ENCODE measurements around the gene LAPTM5. TPM values are rescaled to one million over a fixed set of nuclear protein-coding genes. Genes with fewer than 3 reads are reported as not detected.

The LAPTM5 gene
- total and polyA plus RNA-seq, 2 of the 13 experiments (the other 11 are each of a cell fraction or from before 2014, with no cell fraction given): 0.41 to 0.86 TPM

DNA sequence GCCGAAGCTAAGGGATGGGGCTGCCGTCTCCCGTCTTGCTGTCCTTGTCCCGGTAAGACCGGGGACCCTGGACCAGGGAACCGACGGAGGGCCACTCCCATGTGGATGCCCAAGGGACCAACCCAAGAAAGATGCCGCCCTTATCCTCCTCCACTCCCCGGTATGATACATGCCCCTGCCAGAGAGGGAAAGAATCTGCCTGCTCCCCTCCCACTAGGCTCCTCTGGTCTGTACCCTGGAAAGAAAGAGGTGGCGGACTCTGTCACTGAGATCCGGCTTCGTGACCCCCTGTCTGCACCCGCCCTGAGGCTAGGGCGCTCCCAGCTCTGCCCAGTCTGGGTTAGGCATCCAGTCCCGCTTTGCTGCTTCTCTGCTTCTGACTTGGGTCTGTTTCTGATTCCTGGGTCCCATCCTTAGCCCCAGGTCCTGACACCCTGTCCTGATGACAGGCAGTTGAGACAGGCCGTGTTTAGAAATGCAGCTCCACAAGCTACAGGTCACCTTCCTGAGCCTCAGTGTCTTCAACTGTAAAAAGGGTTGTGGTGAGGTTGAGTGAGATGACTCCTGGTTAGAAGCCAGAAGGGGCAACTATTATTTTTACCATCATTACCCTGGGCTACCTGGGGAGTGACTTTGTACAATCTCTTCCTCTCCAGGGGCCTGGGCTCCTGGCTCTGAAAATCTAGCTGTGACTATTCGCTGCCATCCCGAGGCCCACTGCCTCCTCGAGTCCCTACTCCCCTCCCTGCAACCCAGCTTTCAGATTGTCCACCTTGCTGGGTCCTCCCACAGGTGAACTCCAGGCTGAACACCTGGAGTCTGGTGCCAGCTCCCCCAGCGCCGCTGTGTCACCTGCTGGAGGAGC lies 37.9 kb downstream of the LAPTM5 start:
- no peak overlapping the region for H2AFZ ChIP-seq (ENCODE audit: low read length)
- peaks cover 11% of the 10 kb centered on the region for H3K4me1 ChIP-seq (ENCODE audit: insufficient read depth, low read length)
- no peaks in the 10 kb centered on the region for H3K36me3 ChIP-seq (replicated peaks in 1 of 2; ENCODE audit: control insufficient read depth in 1 of 2, insufficient read depth in 2 of 2, low read length in 2 of 2)
- no peak for DNase-seq (ENCODE audit: low spot score)
- intact Hi-C loops (cut with micrococcal nuclease; ENCODE audit: unreplicated experiment): loop anchor here (1.0 to 2.0 kb wide), 2 partner anchors 60 to 191 kb away; no protein-coding TSS in a partner anchor
- peak overlapping the region; percentile 82 for H3K4me2 ChIP-seq (ENCODE audit: low read depth, low read length)
- in situ Hi-C loops (cut with HindIII; ENCODE audit: extremely low pct_ligation_motif_present, low pct_unique_long_range_greater_than_20kb): loop anchor here (5.0 to 10.0 kb wide), 3 partner anchors 58 to 1475 kb away; no protein-coding TSS in a partner anchor
- no peaks in the 10 kb centered on the region; the same call in 1 of the 2 replicates for H4K20me1 ChIP-seq (ENCODE audit: insufficient read depth, low read length)
- no peak overlapping the region for H3K9ac ChIP-seq (ENCODE audit: insufficient read depth, low read depth, low read length)
- ATAC-seq: peak; percentile 2; the same call in 2 of the 3 replicates
- 29% methylated on average over 11 of the region's 21 CpGs for WGBS (ENCODE audit: low lambda C conversion rate)
- H3K79me2 ChIP-seq (ENCODE audit: insufficient read depth, low read length): no peaks in the 10 kb centered on the region
- FAIRE-seq: no peak
- H3K9me3 ChIP-seq (ENCODE audit: low read length): peaks cover 11% of the 10 kb centered on the region
- ChIA-PET POLR2A (interaction anchor here (1.2 to 2.1 kb wide), 6 partner anchors 21 to 67 kb away, joined by 3 to 21 read pairs (median 4); no protein-coding TSS in a partner anchor), CTCF (ENCODE audit: low intra/inter-chr PET ratio, low total read pairs) (interaction anchor here (1.5 to 5.3 kb wide), 4 partner anchors 9 to 192 kb away, joined by 3 to 73 read pairs (median 17); no protein-coding TSS in a partner anchor)
- TSS peak; percentile 74 for BruUV-seq (replicated peaks)
- no peak overlapping the region for H3K27ac ChIP-seq (ENCODE audit: extremely low read length, insufficient read depth, low read length)
- no peaks in the 10 kb centered on the region for H3K27me3 ChIP-seq (ENCODE audit: control insufficient read depth in 1 of 2, insufficient read depth in 2 of 2, low read length in 2 of 2)
- peak overlapping the region in 1 of 3 experiments; percentile 74; a peak in 1 of 6 replicates for H3K4me3 ChIP-seq (replicated peaks in 1 of 3; ENCODE audit: insufficient read depth in 1 of 3, low read depth in 2 of 3, low read length in 3 of 3)
- TF ChIP-seq MAF1 (CRISPR knock-in tag; IDR thresholded peaks at IDR 0.05; ENCODE audit: borderline replicate concordance): 0 out of 2 replicates have a peak, but pooled peaks have one; percentile 19
- TF ChIP-seq YEATS4 (CRISPR knock-in tag; IDR thresholded peaks at IDR 0.05; ENCODE audit: borderline replicate concordance): no peak
- no peak for TF ChIP-seq ZNF136 (CRISPR knock-in tag; IDR thresholded peaks at IDR 0.05; ENCODE audit: low read depth)
- TF ChIP-seq ZNF556 (CRISPR knock-in tag; IDR thresholded peaks at IDR 0.05; ENCODE audit: borderline replicate concordance): 0 out of 2 replicates have a peak, but pooled peaks have one; percentile 9
- 0 out of 2 replicates have a peak, but pooled peaks have one; percentile 1 for TF ChIP-seq ZNF605 (CRISPR knock-in tag; IDR thresholded peaks at IDR 0.05)
- TF ChIP-seq GATAD1 (CRISPR knock-in tag; IDR thresholded peaks at IDR 0.05): no peak
- no peak for TF ChIP-seq LCORL (IDR thresholded peaks at IDR 0.05)
- TF ChIP-seq LCORL (CRISPR knock-in tag; IDR thresholded peaks at IDR 0.05): no peak
- 0 out of 2 replicates have a peak, but pooled peaks have one; percentile 19 for TF ChIP-seq ZNF546 (CRISPR knock-in tag; conservative IDR thresholded peaks at IDR 0.05)
- no peak for TF ChIP-seq SNAPC2 (CRISPR knock-in tag; IDR thresholded peaks at IDR 0.05)
- no peak for TF ChIP-seq NFE2L2 (IDR thresholded peaks at IDR 0.05; ENCODE audit: low read length)
- TF ChIP-seq KDM4B (CRISPR knock-in tag; IDR thresholded peaks at IDR 0.05): no peak
- TF ChIP-seq STAG1 (CRISPR knock-in tag; IDR thresholded peaks at IDR 0.05): peak; percentile 95; the same call in 1 of the 2 replicates
- TF ChIP-seq, protein P1, sequence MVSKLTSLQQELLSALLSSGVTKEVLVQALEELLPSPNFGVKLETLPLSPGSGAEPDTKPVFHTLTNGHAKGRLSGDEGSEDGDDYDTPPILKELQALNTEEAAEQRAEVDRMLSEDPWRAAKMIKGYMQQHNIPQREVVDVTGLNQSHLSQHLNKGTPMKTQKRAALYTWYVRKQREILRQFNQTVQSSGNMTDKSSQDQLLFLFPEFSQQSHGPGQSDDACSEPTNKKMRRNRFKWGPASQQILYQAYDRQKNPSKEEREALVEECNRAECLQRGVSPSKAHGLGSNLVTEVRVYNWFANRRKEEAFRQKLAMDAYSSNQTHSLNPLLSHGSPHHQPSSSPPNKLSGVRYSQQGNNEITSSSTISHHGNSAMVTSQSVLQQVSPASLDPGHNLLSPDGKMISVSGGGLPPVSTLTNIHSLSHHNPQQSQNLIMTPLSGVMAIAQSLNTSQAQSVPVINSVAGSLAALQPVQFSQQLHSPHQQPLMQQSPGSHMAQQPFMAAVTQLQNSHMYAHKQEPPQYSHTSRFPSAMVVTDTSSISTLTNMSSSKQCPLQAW (CRISPR knock-in tag; IDR thresholded peaks at IDR 0.05): 0 out of 2 replicates have a peak, but pooled peaks have one; percentile 1
- TF ChIP-seq, protein P2, sequence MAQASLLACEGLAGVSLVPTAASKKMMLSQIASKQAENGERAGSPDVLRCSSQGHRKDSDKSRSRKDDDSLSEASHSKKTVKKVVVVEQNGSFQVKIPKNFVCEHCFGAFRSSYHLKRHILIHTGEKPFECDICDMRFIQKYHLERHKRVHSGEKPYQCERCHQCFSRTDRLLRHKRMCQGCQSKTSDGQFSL (CRISPR knock-in tag; IDR thresholded peaks at IDR 0.05): no peak
- TF ChIP-seq ZSCAN30 (CRISPR knock-in tag; IDR thresholded peaks at IDR 0.05): no peak
- no peak for TF ChIP-seq ZNF652 (CRISPR knock-in tag; IDR thresholded peaks at IDR 0.05; ENCODE audit: borderline replicate concordance, low read depth)
- TF ChIP-seq, protein P3, sequence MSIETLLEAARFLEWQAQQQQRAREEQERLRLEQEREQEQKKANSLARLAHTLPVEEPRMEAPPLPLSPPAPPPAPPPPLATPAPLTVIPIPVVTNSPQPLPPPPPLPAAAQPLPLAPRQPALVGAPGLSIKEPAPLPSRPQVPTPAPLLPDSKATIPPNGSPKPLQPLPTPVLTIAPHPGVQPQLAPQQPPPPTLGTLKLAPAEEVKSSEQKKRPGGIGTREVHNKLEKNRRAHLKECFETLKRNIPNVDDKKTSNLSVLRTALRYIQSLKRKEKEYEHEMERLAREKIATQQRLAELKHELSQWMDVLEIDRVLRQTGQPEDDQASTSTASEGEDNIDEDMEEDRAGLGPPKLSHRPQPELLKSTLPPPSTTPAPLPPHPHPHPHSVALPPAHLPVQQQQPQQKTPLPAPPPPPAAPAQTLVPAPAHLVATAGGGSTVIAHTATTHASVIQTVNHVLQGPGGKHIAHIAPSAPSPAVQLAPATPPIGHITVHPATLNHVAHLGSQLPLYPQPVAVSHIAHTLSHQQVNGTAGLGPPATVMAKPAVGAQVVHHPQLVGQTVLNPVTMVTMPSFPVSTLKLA (IDR thresholded peaks at IDR 0.05): no peak
- TF ChIP-seq, protein P4, sequence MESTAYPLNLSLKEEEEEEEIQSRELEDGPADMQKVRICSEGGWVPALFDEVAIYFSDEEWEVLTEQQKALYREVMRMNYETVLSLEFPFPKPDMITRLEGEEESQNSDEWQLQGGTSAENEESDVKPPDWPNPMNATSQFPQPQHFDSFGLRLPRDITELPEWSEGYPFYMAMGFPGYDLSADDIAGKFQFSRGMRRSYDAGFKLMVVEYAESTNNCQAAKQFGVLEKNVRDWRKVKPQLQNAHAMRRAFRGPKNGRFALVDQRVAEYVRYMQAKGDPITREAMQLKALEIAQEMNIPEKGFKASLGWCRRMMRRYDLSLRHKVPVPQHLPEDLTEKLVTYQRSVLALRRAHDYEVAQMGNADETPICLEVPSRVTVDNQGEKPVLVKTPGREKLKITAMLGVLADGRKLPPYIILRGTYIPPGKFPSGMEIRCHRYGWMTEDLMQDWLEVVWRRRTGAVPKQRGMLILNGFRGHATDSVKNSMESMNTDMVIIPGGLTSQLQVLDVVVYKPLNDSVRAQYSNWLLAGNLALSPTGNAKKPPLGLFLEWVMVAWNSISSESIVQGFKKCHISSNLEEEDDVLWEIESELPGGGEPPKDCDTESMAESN (CRISPR knock-in tag; conservative IDR thresholded peaks at IDR 0.05): 0 out of 2 replicates have a peak, but pooled peaks have one; percentile 14

All from HepG2 (cell line).